HepG2 (cell line): ENCODE data around the gene SLC43A1. TPM values are rescaled to one million over a fixed set of nuclear protein-coding genes. Genes with fewer than 3 reads are reported as not detected.

Experiments used
- ARHGAP35 ChIP-seq: sonication (generic); formaldehyde crosslinking; IDR thresholded peaks from 2 replicates; pipeline ENCODE4 v1.9.0; 2022; ENCODE audit warnings: mild to moderate bottlenecking, inconsistent platforms, moderate library complexity, missing genetic modification reagents, borderline replicate concordance
- ERF ChIP-seq: IDR thresholded peaks from 2 replicates; pipeline ENCODE4 v1.6.1; 2018; ENCODE audit warnings: missing biosample characterization, missing genetic modification reagents
- HCFC1 ChIP-seq: fragments of 150-350 bp; IDR thresholded peaks from 2 replicates; pipeline ENCODE4 v1.6.1; 2014; ENCODE audit warnings: low read depth, low read length
- HMGXB3 ChIP-seq: sonication (generic); formaldehyde crosslinking; IDR thresholded peaks from 2 replicates; pipeline ENCODE4 v1.4.0; 2020; ENCODE audit warnings: missing genetic modification reagents, borderline replicate concordance
- KAT7 ChIP-seq: IDR thresholded peaks from 2 replicates; pipeline ENCODE4 v1.6.1; 2018; ENCODE audit warnings: borderline replicate concordance, missing compliant biosample characterization
- NFIB ChIP-seq: sonication (generic); formaldehyde crosslinking; IDR thresholded peaks from 2 replicates; pipeline ENCODE4 v1.9.0; 2021; ENCODE audit warnings: missing genetic modification reagents, mild to moderate bottlenecking, borderline replicate concordance
- NFYB ChIP-seq: sonication (generic); formaldehyde crosslinking; IDR thresholded peaks from 2 replicates; pipeline ENCODE4 v1.4.0; 2020; ENCODE audit warnings: missing genetic modification reagents
- PATZ1 ChIP-seq: sonication (generic); formaldehyde crosslinking; IDR thresholded peaks from 2 replicates; pipeline ENCODE4 v1.4.0; 2020; ENCODE audit warnings: missing genetic modification reagents
- POGZ ChIP-seq: sonication (generic); formaldehyde crosslinking; IDR thresholded peaks from 2 replicates; pipeline ENCODE4 v1.4.0; 2020; ENCODE audit warnings: mild to moderate bottlenecking, missing genetic modification reagents
- STAT5B ChIP-seq: sonication (generic); formaldehyde crosslinking; IDR thresholded peaks from 2 replicates; pipeline ENCODE4 v1.4.0; 2020; ENCODE audit warnings: missing genetic modification reagents
- TBP ChIP-seq: sonication (generic); formaldehyde crosslinking; IDR thresholded peaks from 2 replicates; pipeline ENCODE4 v1.5.0; 2020; ENCODE audit warnings: missing genetic modification reagents
- ZBTB21 ChIP-seq: sonication (generic); formaldehyde crosslinking; IDR thresholded peaks from 2 replicates; pipeline ENCODE4 v1.4.0; 2020; ENCODE audit warnings: missing genetic modification reagents
- ZNF670 ChIP-seq: sonication (generic); formaldehyde crosslinking; IDR thresholded peaks from 2 replicates; pipeline ENCODE4 v1.8.0; 2022; ENCODE audit warnings: mild to moderate bottlenecking, missing genetic modification reagents, borderline replicate concordance
- ZNF75D ChIP-seq: sonication (generic); formaldehyde crosslinking; IDR thresholded peaks from 2 replicates; pipeline ENCODE4 v1.8.1; 2023; ENCODE audit warnings: missing genetic modification reagents, mild to moderate bottlenecking, borderline replicate concordance
- ZSCAN31 ChIP-seq: sonication (generic); formaldehyde crosslinking; IDR thresholded peaks from 2 replicates; pipeline ENCODE4 v1.5.0; 2020; ENCODE audit warnings: low read depth, mild to moderate bottlenecking, missing genetic modification reagents
- ZSCAN9 ChIP-seq: IDR thresholded peaks from 2 replicates; pipeline ENCODE4 v1.6.1; 2016; ENCODE audit warnings: borderline replicate concordance
- polyA plus RNA-seq, 8 experiments: library from polyadenylated mRNA; depleted of rRNA in 3 of 8; stranded (reverse) in 7 of 8; unstranded in 1 of 8; fragments of >200 nt; fragmentation: Illumina TruSeq in 4 of 8; extraction: Trizol in 4 of 8; gene quantifications; 2 replicates each; pipeline versions ENCODE4 v1.2.1 to v1.2.3, GENCODE V29; 2011 to 2016; ENCODE audit warnings: low read depth in 4 of 8, missing spikeins in 1 of 8, mixed read lengths in 1 of 8; ENCODE audit not compliant: insufficient read depth in 1 of 8
- total RNA-seq, 5 experiments: library from RNA; depleted of rRNA; stranded (reverse); fragments of >200 nt; fragmentation: Illumina TruSeq; extraction: Trizol; gene quantifications; 2 replicates each; pipeline ENCODE4 v1.2.3, GENCODE V29; 2016; ENCODE audit warnings: low read depth in 1 of 5
- TF ChIP-seq, protein P1 (sequence below): IDR thresholded peaks from 2 replicates; pipeline ENCODE4 v1.6.1; 2016; ENCODE audit warnings: mild to moderate bottlenecking
- TF ChIP-seq, protein P2 (sequence below): IDR thresholded peaks from 2 replicates; pipeline ENCODE4 v1.4.0; 2020; ENCODE audit warnings: mild to moderate bottlenecking, missing genetic modification reagents

SLC43A1 gene
- total and polyA plus RNA-seq, 2 of the 13 experiments (the other 11 are each of a cell fraction or from before 2014, with no cell fraction given): 72.3 to 87.6 TPM

DNA sequence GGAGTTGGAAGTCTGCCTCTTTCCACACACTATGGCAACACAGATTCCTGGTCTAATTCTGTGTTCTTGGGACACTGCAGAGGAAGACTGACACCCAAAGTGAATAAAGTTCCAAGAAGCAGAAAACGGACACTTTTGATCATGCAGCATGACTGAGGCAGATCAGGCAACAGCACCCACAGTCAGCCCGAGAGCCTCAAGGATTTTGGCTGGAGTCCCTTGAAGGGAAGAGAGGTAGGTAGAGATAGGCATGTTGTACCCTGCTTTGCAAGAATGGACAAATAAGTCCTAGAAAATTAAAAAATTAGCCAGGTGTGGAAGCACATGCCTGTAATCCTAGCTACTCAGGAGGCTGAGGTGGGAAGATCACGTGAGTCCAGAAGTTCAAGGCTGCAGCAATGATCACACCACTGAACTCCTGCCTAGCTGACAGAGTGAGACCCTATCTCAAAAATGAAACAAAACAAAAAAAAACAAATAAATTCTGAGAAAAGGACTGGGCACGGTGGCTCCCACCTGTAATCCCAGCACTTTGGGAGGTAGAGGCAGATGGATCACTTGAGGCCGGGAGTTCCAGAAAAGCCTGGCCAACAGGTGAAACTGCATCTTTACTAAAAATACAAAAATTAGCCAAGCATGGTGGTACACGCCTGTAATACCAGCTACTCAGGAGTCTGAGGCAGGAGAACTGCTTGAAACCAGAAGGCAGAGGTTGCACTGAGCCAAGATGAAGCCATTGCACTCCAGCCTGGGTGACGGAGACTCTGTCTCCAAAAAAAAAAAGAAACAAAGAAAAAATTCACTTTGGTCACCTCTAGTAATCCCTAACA is 6.9 kb downstream of the SLC43A1 start (continued):
- TF ChIP-seq HMGXB3 (CRISPR knock-in tag) (no peak), ZSCAN31 (CRISPR knock-in tag) (no peak), ERF (CRISPR knock-in tag) (no peak), POGZ (CRISPR knock-in tag) (no peak), ZBTB21 (CRISPR knock-in tag) (no peak), TBP (CRISPR knock-in tag) (no peak), STAT5B (CRISPR knock-in tag) (no peak), ZSCAN9 (CRISPR knock-in tag) (no peak), PATZ1 (CRISPR knock-in tag) (no peak), ARHGAP35 (CRISPR knock-in tag) (no peak), ZNF670 (CRISPR knock-in tag) (no peak), NFIB (no peak), NFYB (CRISPR knock-in tag) (no peak), ZNF75D (CRISPR knock-in tag) (no peak), HCFC1 (no peak), KAT7 (no peak)
- TF ChIP-seq, protein P1, sequence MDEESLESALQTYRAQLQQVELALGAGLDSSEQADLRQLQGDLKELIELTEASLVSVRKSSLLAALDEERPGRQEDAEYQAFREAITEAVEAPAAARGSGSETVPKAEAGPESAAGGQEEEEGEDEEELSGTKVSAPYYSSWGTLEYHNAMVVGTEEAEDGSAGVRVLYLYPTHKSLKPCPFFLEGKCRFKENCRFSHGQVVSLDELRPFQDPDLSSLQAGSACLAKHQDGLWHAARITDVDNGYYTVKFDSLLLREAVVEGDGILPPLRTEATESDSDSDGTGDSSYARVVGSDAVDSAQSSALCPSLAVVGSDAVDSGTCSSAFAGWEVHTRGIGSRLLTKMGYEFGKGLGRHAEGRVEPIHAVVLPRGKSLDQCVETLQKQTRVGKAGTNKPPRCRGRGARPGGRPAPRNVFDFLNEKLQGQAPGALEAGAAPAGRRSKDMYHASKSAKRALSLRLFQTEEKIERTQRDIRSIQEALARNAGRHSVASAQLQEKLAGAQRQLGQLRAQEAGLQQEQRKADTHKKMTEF (CRISPR knock-in tag): no peak
- TF ChIP-seq, protein P2, sequence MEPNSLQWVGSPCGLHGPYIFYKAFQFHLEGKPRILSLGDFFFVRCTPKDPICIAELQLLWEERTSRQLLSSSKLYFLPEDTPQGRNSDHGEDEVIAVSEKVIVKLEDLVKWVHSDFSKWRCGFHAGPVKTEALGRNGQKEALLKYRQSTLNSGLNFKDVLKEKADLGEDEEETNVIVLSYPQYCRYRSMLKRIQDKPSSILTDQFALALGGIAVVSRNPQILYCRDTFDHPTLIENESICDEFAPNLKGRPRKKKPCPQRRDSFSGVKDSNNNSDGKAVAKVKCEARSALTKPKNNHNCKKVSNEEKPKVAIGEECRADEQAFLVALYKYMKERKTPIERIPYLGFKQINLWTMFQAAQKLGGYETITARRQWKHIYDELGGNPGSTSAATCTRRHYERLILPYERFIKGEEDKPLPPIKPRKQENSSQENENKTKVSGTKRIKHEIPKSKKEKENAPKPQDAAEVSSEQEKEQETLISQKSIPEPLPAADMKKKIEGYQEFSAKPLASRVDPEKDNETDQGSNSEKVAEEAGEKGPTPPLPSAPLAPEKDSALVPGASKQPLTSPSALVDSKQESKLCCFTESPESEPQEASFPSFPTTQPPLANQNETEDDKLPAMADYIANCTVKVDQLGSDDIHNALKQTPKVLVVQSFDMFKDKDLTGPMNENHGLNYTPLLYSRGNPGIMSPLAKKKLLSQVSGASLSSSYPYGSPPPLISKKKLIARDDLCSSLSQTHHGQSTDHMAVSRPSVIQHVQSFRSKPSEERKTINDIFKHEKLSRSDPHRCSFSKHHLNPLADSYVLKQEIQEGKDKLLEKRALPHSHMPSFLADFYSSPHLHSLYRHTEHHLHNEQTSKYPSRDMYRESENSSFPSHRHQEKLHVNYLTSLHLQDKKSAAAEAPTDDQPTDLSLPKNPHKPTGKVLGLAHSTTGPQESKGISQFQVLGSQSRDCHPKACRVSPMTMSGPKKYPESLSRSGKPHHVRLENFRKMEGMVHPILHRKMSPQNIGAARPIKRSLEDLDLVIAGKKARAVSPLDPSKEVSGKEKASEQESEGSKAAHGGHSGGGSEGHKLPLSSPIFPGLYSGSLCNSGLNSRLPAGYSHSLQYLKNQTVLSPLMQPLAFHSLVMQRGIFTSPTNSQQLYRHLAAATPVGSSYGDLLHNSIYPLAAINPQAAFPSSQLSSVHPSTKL (CRISPR knock-in tag): 0 out of 2 replicates have a peak, but pooled peaks have one; percentile 15
